Neuron (in vitro differentiated cells): Measurements from ENCODE around the gene EIF2D.
"Not testable (repeated sequence)": the region's sequence is repeated elsewhere in the genome, so short reads cannot be mapped to it uniquely, and the experiment has no call there.

Experiments
- H2AFZ ChIP-seq: one replicate; pipeline ENCODE4 v1.6.1; 2013; ENCODE audit warnings: low read depth, mild to moderate bottlenecking, inconsistent platforms, low read length, moderate library complexity
- H3K27me3 ChIP-seq: one replicate; pipeline ENCODE4 v1.6.1; 2013; ENCODE audit warnings: low read length; ENCODE audit not compliant: insufficient read depth
- H3K36me3 ChIP-seq: one replicate; pipeline ENCODE4 v1.6.1; 2013; ENCODE audit warnings: low read length; ENCODE audit not compliant: insufficient read depth
- H3K4me1 ChIP-seq: one replicate; pipeline ENCODE4 v1.6.1; 2013; ENCODE audit warnings: low read length; ENCODE audit not compliant: insufficient read depth
- H3K4me3 ChIP-seq: 2 replicates; pipeline ENCODE4 v1.5.1; 2013; ENCODE audit warnings: mild to moderate bottlenecking, low read length, moderate library complexity
- H3K9me3 ChIP-seq: one replicate; pipeline ENCODE4 v1.6.1; 2013; ENCODE audit warnings: low read length

The EIF2D gene

DNA sequence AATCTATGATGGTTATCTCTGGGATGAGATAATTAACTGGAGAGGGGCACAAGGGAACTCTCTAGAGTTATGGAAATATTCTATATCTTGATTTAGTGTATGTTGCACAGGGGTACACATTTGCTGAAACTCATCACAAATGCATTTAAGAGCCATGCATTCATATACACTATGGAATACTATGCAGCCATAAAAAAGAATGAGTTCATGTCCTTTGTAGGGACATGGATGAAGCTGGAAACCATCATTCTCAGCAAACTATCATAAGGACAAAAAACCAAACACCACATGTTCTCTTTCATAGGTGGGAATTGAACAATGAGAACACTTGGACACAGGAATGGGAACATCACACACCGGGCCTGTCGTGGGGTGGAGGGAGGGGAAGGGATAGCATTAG lies 14.1 kb upstream of the EIF2D start:
- H3K9me3 ChIP-seq, H3K36me3 ChIP-seq, H3K27me3 ChIP-seq, H3K4me3 ChIP-seq, H3K4me1 ChIP-seq, H2AFZ ChIP-seq: not testable (repeated sequence)

- Histone ChIP-seq H2AFZ (no peak overlapping the region), H3K36me3 (peaks cover 14% of the 10 kb centered on the region), H3K4me1 (peaks cover 8% of the 10 kb centered on the region), H3K27me3 (no peaks in the 10 kb centered on the region), H3K4me3 (no peak overlapping the region), H3K9me3 (no peaks in the 10 kb centered on the region)
Observed at GRCh38 chr1:206609229-206609991, 2.9 kb downstream of the EIF2D start.

- Histone ChIP-seq H3K4me1 (peaks cover 8% of the 10 kb centered on the region), H3K4me3 (no peak overlapping the region), H3K36me3 (peaks cover 22% of the 10 kb centered on the region), H3K9me3 (no peaks in the 10 kb centered on the region), H2AFZ (no peak overlapping the region), H3K27me3 (no peaks in the 10 kb centered on the region)
Observed at GRCh38 chr1:206608108-206608698, 4.1 kb downstream of the EIF2D start.

DNA sequence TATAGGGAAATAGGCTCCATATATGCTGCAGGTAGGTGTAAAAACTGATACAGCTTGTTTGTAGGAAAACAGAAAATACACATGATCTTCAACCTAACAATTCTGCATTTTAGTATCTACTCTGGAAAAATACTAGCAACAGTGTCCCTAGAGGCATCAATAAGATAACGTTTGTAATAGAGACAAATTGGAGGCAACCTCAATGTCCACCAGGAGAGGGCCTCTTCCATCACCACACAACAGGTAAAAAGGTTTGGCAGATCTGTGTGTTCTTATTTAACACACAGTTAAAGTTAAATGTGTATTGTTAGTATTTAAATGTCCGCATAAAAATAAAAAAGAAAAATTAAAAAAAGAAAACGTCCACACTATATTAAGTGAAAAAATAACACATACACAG lies 5.4 kb downstream of the EIF2D start:
- Histone ChIP-seq H3K9me3 (no peaks in the 10 kb centered on the region), H3K4me3 (no peak overlapping the region), H2AFZ (no peak overlapping the region), H3K4me1 (peaks cover 8% of the 10 kb centered on the region), H3K36me3 (peaks cover 35% of the 10 kb centered on the region), H3K27me3 (no peaks in the 10 kb centered on the region)

GRCh38 chr1:206604861-206605260 lies 7.4 kb downstream of the EIF2D start:
- Histone ChIP-seq H3K36me3 (peaks cover 46% of the 10 kb centered on the region), H3K9me3 (no peaks in the 10 kb centered on the region), H3K4me1 (no peaks in the 10 kb centered on the region), H2AFZ (no peak overlapping the region), H3K27me3 (no peaks in the 10 kb centered on the region), H3K4me3 (no peak overlapping the region)

- H3K27me3 ChIP-seq = no peaks in the 10 kb centered on the region
- no peak overlapping the region for H2AFZ ChIP-seq
- H3K4me3 ChIP-seq = no peak overlapping the region
- peaks cover 71% of the 10 kb centered on the region for H3K36me3 ChIP-seq
- no peaks in the 10 kb centered on the region for H3K4me1 ChIP-seq
- no peaks in the 10 kb centered on the region for H3K9me3 ChIP-seq
Observed at GRCh38 chr1:206600527-206600926, 11.7 kb downstream of the EIF2D start.

GRCh38 chr1:206596319-206596666 lies 16.0 kb downstream of the EIF2D start:
- peaks cover 77% of the 10 kb centered on the region for H3K36me3 ChIP-seq
- H3K9me3 ChIP-seq = no peaks in the 10 kb centered on the region
- H3K4me1 ChIP-seq = no peaks in the 10 kb centered on the region
- no peaks in the 10 kb centered on the region for H3K27me3 ChIP-seq
- no peak overlapping the region for H2AFZ ChIP-seq
- H3K4me3 ChIP-seq = no peak overlapping the region

DNA sequence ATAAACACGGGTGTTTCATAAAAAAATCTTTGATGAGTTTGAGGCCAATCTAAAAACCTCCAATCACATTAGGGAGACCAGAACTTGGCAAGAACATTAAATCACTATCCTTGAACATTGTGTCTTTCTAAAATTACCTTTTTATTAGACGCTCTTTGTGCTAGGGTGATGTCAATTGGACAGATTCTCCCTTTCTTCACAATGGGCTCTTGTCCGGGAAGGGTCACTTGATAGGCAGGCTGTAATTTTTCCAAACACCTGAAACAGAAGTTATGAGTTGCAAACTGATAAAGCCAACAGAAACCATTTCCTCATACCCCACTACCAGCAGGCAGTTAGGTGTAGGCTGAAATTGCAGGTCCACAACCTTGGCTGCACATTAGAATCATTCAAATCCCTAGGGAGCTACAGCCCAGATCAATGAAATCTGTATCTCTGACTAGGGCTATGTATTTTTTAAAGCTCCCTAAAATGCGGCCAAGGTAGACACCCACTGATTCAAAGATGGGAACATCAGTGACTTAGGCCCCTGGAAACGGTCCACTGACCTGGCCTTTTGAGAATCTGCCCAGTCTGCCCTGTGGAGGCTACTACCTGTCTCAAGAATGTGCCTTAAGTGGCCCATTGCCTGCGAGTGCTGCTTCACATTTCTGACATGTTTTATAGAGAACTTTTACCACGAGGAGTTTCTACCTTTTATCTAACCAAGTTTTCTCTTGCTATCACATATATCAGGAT lies 16.5 kb downstream of the EIF2D start:
- H3K36me3 ChIP-seq = peaks cover 80% of the 10 kb centered on the region
- H2AFZ ChIP-seq = no peak overlapping the region
- no peak overlapping the region for H3K4me3 ChIP-seq
- H3K4me1 ChIP-seq = no peaks in the 10 kb centered on the region
- H3K9me3 ChIP-seq = no peaks in the 10 kb centered on the region
- H3K27me3 ChIP-seq = no peaks in the 10 kb centered on the region

GRCh38 chr1:206593351-206593925 lies 18.8 kb downstream of the EIF2D start:
- Histone ChIP-seq H3K9me3 (no peaks in the 10 kb centered on the region), H3K4me1 (no peaks in the 10 kb centered on the region), H3K36me3 (peaks cover 66% of the 10 kb centered on the region), H3K4me3 (no peak overlapping the region), H2AFZ (no peak overlapping the region), H3K27me3 (no peaks in the 10 kb centered on the region)

DNA sequence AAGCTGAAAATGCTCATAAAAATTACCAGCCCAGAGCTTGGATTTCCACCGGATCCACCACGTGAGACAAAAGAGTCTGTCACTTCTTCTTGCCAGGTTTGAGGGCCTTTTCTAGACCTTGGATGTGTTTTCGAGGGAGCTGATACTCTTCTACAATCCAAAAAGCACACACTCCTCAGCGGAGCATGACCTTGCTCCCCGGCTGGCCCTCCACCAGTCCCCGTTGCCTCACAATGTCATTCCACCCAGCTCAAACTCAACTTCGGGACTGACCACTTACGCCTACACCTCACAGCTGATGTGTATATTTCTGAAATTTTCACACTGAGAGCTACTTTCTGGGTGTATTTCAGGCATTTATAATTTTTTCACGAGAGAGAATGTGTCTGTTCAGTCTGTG lies 20.6 kb downstream of the EIF2D start:
- Histone ChIP-seq H3K4me1 (peaks cover 7% of the 10 kb centered on the region), H3K27me3 (no peaks in the 10 kb centered on the region), H3K9me3 (no peaks in the 10 kb centered on the region), H3K4me3 (no peak overlapping the region), H2AFZ (no peak overlapping the region), H3K36me3 (peaks cover 62% of the 10 kb centered on the region)

DNA sequence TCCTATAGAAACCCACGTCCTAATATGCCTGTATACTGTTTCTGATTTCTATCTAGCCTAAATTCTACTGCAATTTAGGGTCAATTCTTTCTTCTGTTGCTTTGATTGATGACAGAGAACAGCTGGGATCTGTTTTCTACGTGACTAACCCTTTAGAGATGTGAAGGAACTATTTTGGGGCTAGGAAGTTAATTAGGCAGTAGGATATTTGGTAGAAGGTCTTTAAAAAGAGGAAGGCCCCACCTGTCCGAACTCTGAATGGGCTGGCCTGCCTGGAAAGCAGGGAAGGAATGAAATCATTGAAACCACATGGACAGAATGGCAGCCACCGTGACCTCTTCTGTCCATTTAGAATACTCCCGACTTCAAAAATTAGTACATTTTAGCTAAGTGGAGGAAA lies 21.0 kb downstream of the EIF2D start:
- no peaks in the 10 kb centered on the region for H3K9me3 ChIP-seq
- H3K36me3 ChIP-seq = peaks cover 60% of the 10 kb centered on the region
- H2AFZ ChIP-seq = no peak overlapping the region
- no peaks in the 10 kb centered on the region for H3K27me3 ChIP-seq
- peaks cover 7% of the 10 kb centered on the region for H3K4me1 ChIP-seq
- no peak overlapping the region for H3K4me3 ChIP-seq

DNA sequence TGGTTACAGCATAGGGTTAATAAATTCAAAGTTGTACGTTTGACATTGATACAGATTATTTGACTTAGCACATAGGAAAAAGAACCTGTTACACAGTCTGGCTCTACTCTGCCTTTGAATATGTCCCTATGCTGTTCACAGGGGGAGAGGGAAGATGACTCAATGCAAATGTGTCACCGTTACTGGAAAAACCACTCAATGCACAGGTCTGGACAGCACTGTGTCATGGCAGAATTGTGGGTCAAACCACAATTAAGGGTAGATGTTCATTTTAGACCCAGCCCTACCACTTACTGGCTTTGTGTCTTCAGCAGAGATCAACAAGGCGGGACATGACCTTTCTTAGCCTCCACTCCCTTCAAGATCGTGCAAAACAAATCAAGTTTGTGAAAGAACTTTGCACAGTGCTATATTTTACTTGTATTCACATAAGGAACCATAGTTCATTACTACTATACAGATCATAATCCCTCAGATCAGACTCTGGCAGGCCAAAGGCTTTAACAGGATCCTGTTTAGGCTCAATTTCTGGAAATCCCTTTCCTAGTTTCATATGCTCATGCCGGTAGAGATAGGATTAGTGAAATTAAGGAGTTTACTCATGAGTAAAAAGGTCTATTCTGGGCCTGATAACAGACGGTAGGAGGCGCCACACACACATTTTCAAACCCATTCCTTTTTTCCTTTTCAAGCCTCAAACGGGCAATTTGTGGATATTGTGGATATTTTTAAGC lies 22.1 kb downstream of the EIF2D start:
- Histone ChIP-seq H3K4me3 (no peak overlapping the region), H3K36me3 (peaks cover 50% of the 10 kb centered on the region), H3K27me3 (no peaks in the 10 kb centered on the region), H3K9me3 (no peaks in the 10 kb centered on the region), H3K4me1 (peaks cover 7% of the 10 kb centered on the region), H2AFZ (no peak overlapping the region)

DNA sequence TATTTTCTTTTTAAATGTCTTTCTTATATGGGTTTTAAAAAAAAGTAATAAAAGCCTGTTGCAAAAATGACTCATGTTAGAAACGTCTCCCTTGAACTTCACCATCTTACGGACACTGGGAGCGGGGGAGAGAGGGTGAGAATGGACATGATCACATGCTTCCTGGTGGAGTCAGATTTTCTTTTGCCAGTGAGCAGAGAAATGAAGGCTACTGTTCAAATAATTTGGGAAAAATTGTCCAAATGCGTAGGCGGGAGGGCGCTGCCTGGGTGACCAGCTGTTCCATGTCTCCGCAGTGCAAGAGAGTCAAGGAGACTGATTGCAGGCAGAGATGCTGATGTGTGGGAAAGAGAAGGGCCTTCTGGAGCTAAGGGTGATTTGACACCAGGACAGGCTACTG lies 23.1 kb downstream of the EIF2D start:
- no peak overlapping the region for H2AFZ ChIP-seq
- no peak overlapping the region for H3K4me3 ChIP-seq
- peaks cover 7% of the 10 kb centered on the region for H3K4me1 ChIP-seq
- H3K27me3 ChIP-seq = no peaks in the 10 kb centered on the region
- peaks cover 41% of the 10 kb centered on the region for H3K36me3 ChIP-seq
- H3K9me3 ChIP-seq = no peaks in the 10 kb centered on the region
